Esophagus squamous epithelium (tissue), 5 donors: Measurements from ENCODE around the gene KLF13. TPM values are rescaled to one million over a fixed set of nuclear protein-coding genes. Genes with fewer than 3 reads are reported as not detected.

ENCODE experiments used
- DNase-seq: peaks from one replicate; lab custom pipeline; 2025; lab: John Stamatoyannopoulos, UW
- H3K27ac ChIP-seq, 4 donors: fragments of 200-600 bp; sonication (generic); one replicate each; pipeline ENCODE4 v1.5.1; 2016 to 2019; ENCODE audit warnings: mild to moderate bottlenecking in 1 of 4
- H3K27me3 ChIP-seq, 4 donors: fragments of 200-600 bp; sonication (generic); 1 replicate in 3 of 4; 2 replicates in 1 of 4; pipeline versions ENCODE4 v1.5.1 to v1.6.0; 2017 to 2021; ENCODE audit warnings: antibody characterized with exemption in 1 of 4
- H3K36me3 ChIP-seq, 3 donors: fragments of 200-600 bp; sonication (generic); one replicate each; pipeline ENCODE4 v1.5.1; 2016 to 2019
- H3K4me1 ChIP-seq, 3 donors: fragments of 200-600 bp; sonication (generic); one replicate each; pipeline ENCODE4 v1.5.1; 2017 to 2019
- H3K4me3 ChIP-seq, 4 donors: fragments of 200-600 bp; sonication (generic); 1 replicate in 3 of 4; 2 replicates in 1 of 4; pipeline ENCODE4 v1.5.1; 2016 to 2019; ENCODE audit warnings: mild to moderate bottlenecking in 2 of 4, moderate library complexity in 1 of 4
- H3K9me3 ChIP-seq, 3 donors: fragments of 200-600 bp; sonication (generic); one replicate each; pipeline ENCODE4 v1.5.1; 2016 to 2019
- POLR2A ChIP-seq, 4 donors: fragments of 450-650 bp; IDR thresholded peaks; one replicate each; pipeline ENCODE4 v1.6.1; 2017; ENCODE audit warnings: antibody characterized with exemption in 4 of 4, mild to moderate bottlenecking in 4 of 4, moderate library complexity in 3 of 4
- WGBS, 2 donors: methylation state at CpG; one replicate each; pipeline ENCODE4 v1.1.5; 2018; 5-methylcytosine and 5-hydroxymethylcytosine counted together
- intact Hi-C: fragments of 100-400 bp; cut with DNase I; formaldehyde crosslinking; loops from one replicate; pipeline ENCODE4 v1.15.0; 2022
- total RNA-seq, 4 donors: library from RNA; depleted of rRNA; stranded (reverse); fragments of >200 nt; gene quantifications; one replicate each; pipeline ENCODE4 v1.1.0, GENCODE V29; 2016
- TF ChIP-seq, protein P1 (sequence below), 6 experiments: fragments of 450-650 bp in 4 of 6; fragments of 200-600 bp in 2 of 6; sonication (generic) in 2 of 6; IDR thresholded peaks; one replicate each; pipeline ENCODE4 v1.5.1; 2016 to 2019; ENCODE audit warnings: antibody characterized with exemption in 6 of 6, mild to moderate bottlenecking in 4 of 6, moderate library complexity in 4 of 6
- donor health status: DM: yes; HTN: yes; CAD: no.

KLF13 gene
- total RNA-seq, 4 donors from 2014 or later = 16.4 to 54.6 (median 41.8) TPM

DNA sequence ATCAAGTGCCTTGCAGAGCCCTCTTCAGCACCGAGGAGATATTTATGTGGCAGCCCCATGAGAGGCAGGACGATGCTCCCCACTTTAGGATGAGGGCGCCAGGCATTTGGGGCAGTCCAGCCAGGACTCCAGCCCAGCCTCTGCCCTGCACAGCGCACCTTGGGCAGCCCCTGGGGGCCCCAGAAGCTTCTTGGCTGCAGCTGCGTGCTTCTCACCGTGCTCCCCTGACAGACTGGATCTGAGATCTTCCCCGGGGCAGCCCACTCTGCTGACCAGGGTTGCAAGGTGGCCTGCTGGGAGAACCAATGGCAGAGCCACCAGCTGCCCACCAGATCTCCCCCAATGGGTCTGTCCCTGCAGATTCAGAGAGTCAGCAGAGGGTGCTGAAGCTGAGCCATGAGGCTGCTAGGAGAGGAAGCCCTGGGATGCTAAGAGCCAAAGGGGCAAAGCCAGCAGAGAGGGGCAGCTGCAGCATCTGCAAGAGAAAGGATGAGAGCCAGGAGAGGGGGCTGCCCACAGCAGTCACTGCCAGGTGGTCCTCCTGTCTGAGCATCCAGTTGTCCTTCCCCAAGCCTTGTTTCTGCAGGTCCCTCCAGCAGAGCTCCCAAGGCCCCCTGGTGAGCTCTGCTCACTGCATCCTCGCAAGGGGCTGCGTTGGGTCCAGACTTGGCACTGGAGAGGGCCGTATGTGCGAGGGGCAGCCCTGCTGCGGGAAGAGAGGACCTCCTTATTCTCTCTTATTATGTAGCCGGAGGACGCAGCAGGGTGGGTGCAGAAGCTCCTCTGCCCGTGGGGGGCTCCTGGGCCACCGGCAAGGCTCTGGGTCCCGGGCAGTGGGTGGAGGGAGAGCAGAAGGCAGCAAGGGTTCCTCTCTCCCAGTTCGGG is 14.7 kb upstream of the KLF13 start:
- Histone ChIP-seq H3K4me1 (peaks cover 0 to 4% (median 0%) of the 10 kb centered on the region in 3 donors), H3K27me3 (peaks cover 0 to 46% (median 0%) of the 10 kb centered on the region in 4 donors), H3K27ac (no peak overlapping the region), H3K9me3 (peaks cover 7 to 12% (median 11%) of the 10 kb centered on the region in 3 donors), H3K4me3 (no peak overlapping the region), H3K36me3 (no peaks in the 10 kb centered on the region)
- intact Hi-C loops = no loop called here
- no peak for DNase-seq
- no peak for TF ChIP-seq POLR2A (IDR thresholded peaks at IDR 0.05)
- TF ChIP-seq, protein P1, sequence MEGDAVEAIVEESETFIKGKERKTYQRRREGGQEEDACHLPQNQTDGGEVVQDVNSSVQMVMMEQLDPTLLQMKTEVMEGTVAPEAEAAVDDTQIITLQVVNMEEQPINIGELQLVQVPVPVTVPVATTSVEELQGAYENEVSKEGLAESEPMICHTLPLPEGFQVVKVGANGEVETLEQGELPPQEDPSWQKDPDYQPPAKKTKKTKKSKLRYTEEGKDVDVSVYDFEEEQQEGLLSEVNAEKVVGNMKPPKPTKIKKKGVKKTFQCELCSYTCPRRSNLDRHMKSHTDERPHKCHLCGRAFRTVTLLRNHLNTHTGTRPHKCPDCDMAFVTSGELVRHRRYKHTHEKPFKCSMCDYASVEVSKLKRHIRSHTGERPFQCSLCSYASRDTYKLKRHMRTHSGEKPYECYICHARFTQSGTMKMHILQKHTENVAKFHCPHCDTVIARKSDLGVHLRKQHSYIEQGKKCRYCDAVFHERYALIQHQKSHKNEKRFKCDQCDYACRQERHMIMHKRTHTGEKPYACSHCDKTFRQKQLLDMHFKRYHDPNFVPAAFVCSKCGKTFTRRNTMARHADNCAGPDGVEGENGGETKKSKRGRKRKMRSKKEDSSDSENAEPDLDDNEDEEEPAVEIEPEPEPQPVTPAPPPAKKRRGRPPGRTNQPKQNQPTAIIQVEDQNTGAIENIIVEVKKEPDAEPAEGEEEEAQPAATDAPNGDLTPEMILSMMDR (IDR thresholded peaks at IDR 0.05) = no peak
- WGBS, 2 donors = 67 to 75% methylated on average over 1 to 4 of the region's 18 CpGs

DNA sequence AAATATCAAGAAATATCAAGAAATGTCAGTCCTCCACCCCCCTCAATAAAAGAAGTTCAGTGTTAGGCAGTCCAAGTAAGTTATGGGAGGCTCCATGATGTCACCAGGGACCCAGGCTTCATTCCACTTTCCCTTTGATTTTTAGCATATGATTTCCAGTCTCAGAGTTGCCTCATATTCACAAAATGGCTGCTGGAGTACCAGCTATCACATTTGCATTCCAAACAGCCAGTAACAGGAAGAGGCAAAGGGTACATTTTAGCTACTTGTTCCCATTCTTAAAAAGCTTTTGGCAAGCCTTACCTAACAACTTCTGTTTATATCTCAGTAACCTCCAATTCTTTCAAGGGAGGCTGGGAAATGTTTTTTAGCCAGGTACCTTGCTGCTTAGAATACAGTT is 13.4 kb upstream of the KLF13 start:
- DNase-seq = no peak
- H3K27ac ChIP-seq = no peak overlapping the region
- TF ChIP-seq, protein P1 (IDR thresholded peaks at IDR 0.05) = no peak
- no peak for TF ChIP-seq POLR2A (IDR thresholded peaks at IDR 0.05)
- intact Hi-C loops = no loop called here
- no peaks in the 10 kb centered on the region for H3K4me1 ChIP-seq
- peaks cover 0 to 41% (median 0%) of the 10 kb centered on the region in 4 donors for H3K27me3 ChIP-seq
- no peak overlapping the region for H3K4me3 ChIP-seq
- H3K36me3 ChIP-seq = no peaks in the 10 kb centered on the region
- H3K9me3 ChIP-seq = peaks cover 7 to 12% (median 11%) of the 10 kb centered on the region in 3 donors

DNA sequence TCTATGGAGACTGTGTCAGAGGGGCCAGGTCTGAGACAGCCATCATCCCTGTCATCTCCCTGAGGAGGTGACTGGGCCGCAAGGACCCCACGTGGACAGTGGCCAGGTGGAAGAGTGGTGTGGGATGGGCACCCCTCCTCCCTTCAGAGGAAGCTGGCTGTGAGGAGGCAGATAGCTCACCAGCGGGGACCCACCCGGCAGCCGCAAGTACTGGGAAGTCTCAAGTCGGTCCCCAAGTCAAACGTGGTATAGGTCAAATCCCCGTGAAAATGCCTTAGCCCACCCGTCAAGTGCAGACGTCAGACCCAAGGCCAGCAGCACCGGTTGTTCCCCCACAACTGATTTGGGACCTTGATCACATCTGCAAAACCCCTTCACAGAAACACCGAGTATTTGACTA is 12.3 kb upstream of the KLF13 start:
- no peaks in the 10 kb centered on the region for H3K4me1 ChIP-seq
- H3K4me3 ChIP-seq = no peak overlapping the region
- no peak for DNase-seq
- H3K27me3 ChIP-seq = peaks cover 0 to 37% (median 0%) of the 10 kb centered on the region in 4 donors
- no peak overlapping the region for H3K27ac ChIP-seq
- no peaks in the 10 kb centered on the region for H3K36me3 ChIP-seq
- no peak for TF ChIP-seq POLR2A (IDR thresholded peaks at IDR 0.05)
- TF ChIP-seq, protein P1 (IDR thresholded peaks at IDR 0.05) = no peak
- WGBS, 2 donors = 82 to 90% methylated on average over 11 to 12 of the region's 12 CpGs
- intact Hi-C loops = no loop called here
- H3K9me3 ChIP-seq = peaks cover 7 to 12% (median 11%) of the 10 kb centered on the region in 3 donors

DNA sequence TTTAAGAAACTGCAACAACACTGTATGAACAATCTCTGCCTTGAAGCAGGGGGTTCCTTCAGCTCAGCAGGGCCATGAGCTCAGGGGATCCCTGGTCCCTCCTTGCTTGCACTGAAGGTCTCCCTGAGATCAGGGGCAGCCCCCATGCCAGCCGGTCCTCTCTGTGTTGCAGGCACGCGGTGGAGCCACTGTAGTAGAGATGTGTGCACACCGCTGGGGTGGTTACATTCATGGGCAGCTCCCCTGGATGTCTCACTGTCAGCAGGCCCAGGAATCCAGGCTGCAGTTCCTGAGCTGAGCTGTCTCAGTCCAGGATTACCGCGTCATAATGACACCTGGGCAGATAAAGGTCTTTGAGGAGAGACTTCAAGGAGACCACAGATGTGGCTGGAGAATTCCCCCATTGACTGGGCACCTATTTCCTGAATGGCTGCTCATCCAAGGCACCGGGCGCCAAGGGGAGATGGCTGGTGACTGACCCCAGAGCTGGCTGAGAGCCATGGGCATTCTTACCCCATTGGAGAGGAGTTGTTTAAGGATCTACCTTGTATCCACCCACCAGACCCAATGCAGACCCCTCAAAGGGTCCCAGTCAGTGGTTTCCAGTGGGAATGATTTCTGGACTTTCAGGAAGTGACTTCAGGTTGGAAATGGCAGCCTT is 10.4 kb upstream of the KLF13 start:
- intact Hi-C loops = no loop called here
- Histone ChIP-seq H3K27ac (no peak overlapping the region), H3K9me3 (peaks cover 7 to 12% (median 11%) of the 10 kb centered on the region in 3 donors), H3K27me3 (peaks cover 0 to 26% (median 0%) of the 10 kb centered on the region in 4 donors), H3K36me3 (no peaks in the 10 kb centered on the region), H3K4me1 (no peaks in the 10 kb centered on the region), H3K4me3 (no peak overlapping the region)
- 80 to 88% methylated on average over 1 to 3 of the region's 8 CpGs for WGBS, 2 donors
- TF ChIP-seq POLR2A (IDR thresholded peaks at IDR 0.05) = no peak
- TF ChIP-seq, protein P1 (IDR thresholded peaks at IDR 0.05) = no peak
- DNase-seq = no peak

DNA sequence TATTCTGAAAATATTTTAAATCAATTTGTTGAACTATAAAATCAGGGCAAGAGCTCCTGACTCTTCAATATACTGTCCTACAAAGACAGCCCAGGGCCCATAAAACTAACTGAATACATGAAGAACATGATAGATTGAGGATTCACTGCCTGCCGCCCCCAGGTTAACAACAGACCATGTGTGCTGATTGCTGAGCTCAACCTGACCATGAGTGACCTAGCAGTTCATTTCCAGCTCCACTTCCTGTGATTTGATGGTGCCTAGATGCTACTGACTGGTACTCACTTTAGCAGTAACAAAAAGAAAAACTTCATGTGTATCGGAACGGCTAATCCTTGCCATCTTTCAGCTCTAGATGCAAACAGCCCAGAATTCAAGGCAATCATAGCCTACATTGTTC is 9.6 kb upstream of the KLF13 start:
- DNase-seq = no peak
- TF ChIP-seq, protein P1 (IDR thresholded peaks at IDR 0.05) = no peak
- TF ChIP-seq POLR2A (IDR thresholded peaks at IDR 0.05) = no peak
- Histone ChIP-seq H3K27me3 (peaks cover 0 to 19% (median 0%) of the 10 kb centered on the region in 4 donors), H3K4me3 (no peak overlapping the region), H3K27ac (no peak overlapping the region), H3K36me3 (no peaks in the 10 kb centered on the region), H3K4me1 (no peaks in the 10 kb centered on the region), H3K9me3 (peaks cover 7 to 12% (median 11%) of the 10 kb centered on the region in 3 donors)
- intact Hi-C loops = no loop called here
- 90 to 94% methylated on average over 3 of the region's 3 CpGs for WGBS, 2 donors
